ENCODE results near the gene GDF7.
"Not testable (repeated sequence)": the region's sequence is repeated elsewhere in the genome, so short reads cannot be mapped to it uniquely, and the experiment has no call there.

GRCh38 chr2:20713585-20713984 lies 46.6 kb downstream of the GDF7 start:
- not testable (repeated sequence) for TF ChIP-seq L3MBTL2 (conservative IDR thresholded peaks at IDR 0.05); SUZ12 (IDR thresholded peaks at IDR 0.05); NFRKB (IDR thresholded peaks at IDR 0.05); SP1 (IDR thresholded peaks at IDR 0.05)
